Myometrial cell (primary cell): Measurements from ENCODE around the gene STON2. TPM values are rescaled to one million over a fixed set of nuclear protein-coding genes. Genes with fewer than 3 reads are reported as not detected.

Experiments used
- total RNA-seq: library from RNA; depleted of rRNA; stranded (reverse); fragments of >200 nt; gene quantifications from 2 replicates; pipeline ENCODE4 v1.2.3, GENCODE V29; 2015

STON2 gene, protein sequence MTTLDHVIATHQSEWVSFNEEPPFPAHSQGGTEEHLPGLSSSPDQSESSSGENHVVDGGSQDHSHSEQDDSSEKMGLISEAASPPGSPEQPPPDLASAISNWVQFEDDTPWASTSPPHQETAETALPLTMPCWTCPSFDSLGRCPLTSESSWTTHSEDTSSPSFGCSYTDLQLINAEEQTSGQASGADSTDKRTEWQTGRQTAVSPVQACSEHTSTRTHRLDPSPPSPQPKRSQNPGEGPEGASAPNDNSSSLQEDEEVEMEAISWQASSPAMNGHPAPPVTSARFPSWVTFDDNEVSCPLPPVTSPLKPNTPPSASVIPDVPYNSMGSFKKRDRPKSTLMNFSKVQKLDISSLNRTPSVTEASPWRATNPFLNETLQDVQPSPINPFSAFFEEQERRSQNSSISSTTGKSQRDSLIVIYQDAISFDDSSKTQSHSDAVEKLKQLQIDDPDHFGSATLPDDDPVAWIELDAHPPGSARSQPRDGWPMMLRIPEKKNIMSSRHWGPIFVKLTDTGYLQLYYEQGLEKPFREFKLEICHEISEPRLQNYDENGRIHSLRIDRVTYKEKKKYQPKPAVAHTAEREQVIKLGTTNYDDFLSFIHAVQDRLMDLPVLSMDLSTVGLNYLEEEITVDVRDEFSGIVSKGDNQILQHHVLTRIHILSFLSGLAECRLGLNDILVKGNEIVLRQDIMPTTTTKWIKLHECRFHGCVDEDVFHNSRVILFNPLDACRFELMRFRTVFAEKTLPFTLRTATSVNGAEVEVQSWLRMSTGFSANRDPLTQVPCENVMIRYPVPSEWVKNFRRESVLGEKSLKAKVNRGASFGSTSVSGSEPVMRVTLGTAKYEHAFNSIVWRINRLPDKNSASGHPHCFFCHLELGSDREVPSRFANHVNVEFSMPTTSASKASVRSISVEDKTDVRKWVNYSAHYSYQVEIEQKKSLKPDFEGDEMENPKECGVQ
- not detected in 2 replicates for total RNA-seq

GRCh38 chr14:81400202-81400678, at the start of gene STON2:
Gene STON2 (minus strand): TSS chr14:81400324. CDS start chr14:81398382, 1,942 bp downstream.

DNA sequence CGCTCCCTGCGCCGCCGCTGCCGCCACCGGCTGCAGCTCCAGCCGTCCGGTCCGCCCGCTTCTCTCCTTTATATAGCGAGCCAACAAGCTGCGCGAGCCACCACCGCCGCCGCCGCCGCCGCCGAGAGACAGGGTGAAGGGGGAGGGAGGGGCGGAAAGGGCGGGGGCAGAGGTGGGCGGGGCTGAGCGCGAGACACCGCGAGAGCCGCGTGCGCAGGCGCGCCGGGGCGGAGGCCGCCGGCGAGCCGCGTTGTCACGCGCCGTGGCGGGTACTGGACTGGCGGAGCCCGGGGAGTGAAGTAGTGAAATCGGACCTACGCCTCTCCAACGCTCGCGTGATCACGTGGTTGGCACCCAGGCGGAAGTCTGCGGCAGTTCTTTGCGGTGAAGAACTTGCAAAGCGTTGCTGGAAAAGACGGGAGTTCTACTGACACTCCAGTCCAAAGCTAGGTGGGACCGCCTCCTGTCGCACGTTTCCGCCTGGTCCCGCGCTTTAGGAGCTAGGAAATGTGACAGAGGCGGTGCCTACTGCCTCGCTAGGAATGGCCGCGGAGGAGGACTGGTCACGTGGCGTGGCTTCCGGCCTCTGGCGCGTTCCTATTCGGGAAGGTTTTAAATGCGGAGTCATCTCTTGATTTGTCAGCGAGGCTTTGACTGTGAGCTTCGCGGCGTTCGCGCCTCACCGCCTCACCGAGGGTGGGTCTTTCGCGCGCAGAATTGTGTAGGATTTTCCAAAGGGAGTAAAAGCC, 179.1 kb downstream of the STON2 start, which contains the start of gene GTF2A1:
GTF2A1 (minus strand) TSS at position 130 of the 749 bp plus-strand sequence. CDS start 441 bp downstream, outside the sequence.

Other genes starting within 250 kb of the STON2 start
- gene GTF2A1, start 179.4 kb downstream of the STON2 start, total RNA-seq: 9.8 and 14.9 TPM in 2 replicates
- gene SEL1L, start 133.5 kb upstream of the STON2 start, total RNA-seq: 34.0 and 44.3 TPM in 2 replicates